HCT116 (cell line): ENCODE measurements around the gene CD247.

Source experiments
- CEBPB ChIP-seq: IDR thresholded peaks from 2 replicates; pipeline ENCODE4 v1.6.1; 2012; ENCODE audit warnings: low read depth
- CTCF ChIP-seq, 3 experiments: fragments of 200-600 bp in 1 of 3; sonication (generic) in 1 of 3; IDR thresholded peaks in 2 of 3; conservative IDR thresholded peaks in 1 of 3; 2 replicates each; pipeline ENCODE4 v1.5.1; 2012 to 2017; ENCODE audit warnings: low read depth in 2 of 3, low read length in 2 of 3, antibody characterized with exemption in 1 of 3, borderline replicate concordance in 1 of 3, control low read depth in 1 of 3, mild to moderate bottlenecking in 1 of 3, mixed read lengths in 1 of 3, mixed run types in 1 of 3, moderate library complexity in 1 of 3; ENCODE audit not compliant: insufficient read depth in 1 of 3
- EGR1 ChIP-seq: IDR thresholded peaks from 2 replicates; pipeline ENCODE4 v1.6.1; 2012; ENCODE audit warnings: low read depth
- ELF1 ChIP-seq: IDR thresholded peaks from 2 replicates; pipeline ENCODE4 v1.6.1; 2012; ENCODE audit warnings: low read depth, borderline replicate concordance
- EZH2 ChIP-seq: fragments of 200-600 bp; sonication (generic); IDR thresholded peaks from 2 replicates; pipeline ENCODE4 v1.6.1; 2017; ENCODE audit warnings: antibody characterized with exemption, mixed run types
- JUND ChIP-seq: IDR thresholded peaks from 2 replicates; pipeline ENCODE4 v1.6.1; 2012
- POLR2A ChIP-seq: IDR thresholded peaks from 2 replicates; pipeline ENCODE4 v1.7.0; 2011; ENCODE audit warnings: borderline replicate concordance; ENCODE audit not compliant: insufficient read depth, insufficient read length; ENCODE audit errors: extremely low read depth
- RAD21 ChIP-seq: IDR thresholded peaks from 2 replicates; pipeline ENCODE4 v1.6.1; 2012; ENCODE audit warnings: low read depth, mild to moderate bottlenecking
- SRF ChIP-seq: IDR thresholded peaks from 2 replicates; pipeline ENCODE4 v1.6.1; 2012; ENCODE audit warnings: low read depth
- ZBTB33 ChIP-seq: IDR thresholded peaks from 2 replicates; pipeline ENCODE4 v1.6.1; 2011; ENCODE audit warnings: mild to moderate bottlenecking, low read length, moderate library complexity; ENCODE audit not compliant: insufficient replicate concordance; ENCODE audit errors: extremely low read depth
- ZNF274 ChIP-seq: fragments of 200-500 bp; sonication (Bioruptor generic); IDR thresholded peaks from 2 replicates; pipeline ENCODE4 v1.6.1; 2014; ENCODE audit warnings: mild to moderate bottlenecking, low read depth, low read length, inconsistent platforms

- TF ChIP-seq CTCF (IDR thresholded peaks at IDR 0.05 in 2 of 3, conservative IDR thresholded peaks at IDR 0.05 in 1 of 3; ENCODE audit: borderline replicate concordance in 1 of 3, insufficient read depth in 1 of 3, low read depth in 2 of 3, low read length in 2 of 3) (peak; percentile 22 to 53 (median 37); a peak in 4 of 6 replicates), EZH2 (no peak), RAD21 (peak; percentile 48), POLR2A (no peak), SRF (no peak), JUND (no peak), EGR1 (no peak), CEBPB (no peak), ELF1 (no peak), ZBTB33 (no peak), ZNF274 (no peak)
Observed at GRCh38 chr1:167409183-167409582, 109.1 kb downstream of the CD247 start.
